GM21447 (cell line): ENCODE data around the gene SHOC2.

ENCODE experiments used
- ATAC-seq: cut with Tn5 transposase; IDR thresholded peaks from one replicate; pipeline ENCODE4 v1.9.1; 2021; ENCODE audit not compliant: unreplicated experiment

The SHOC2 gene

DNA sequence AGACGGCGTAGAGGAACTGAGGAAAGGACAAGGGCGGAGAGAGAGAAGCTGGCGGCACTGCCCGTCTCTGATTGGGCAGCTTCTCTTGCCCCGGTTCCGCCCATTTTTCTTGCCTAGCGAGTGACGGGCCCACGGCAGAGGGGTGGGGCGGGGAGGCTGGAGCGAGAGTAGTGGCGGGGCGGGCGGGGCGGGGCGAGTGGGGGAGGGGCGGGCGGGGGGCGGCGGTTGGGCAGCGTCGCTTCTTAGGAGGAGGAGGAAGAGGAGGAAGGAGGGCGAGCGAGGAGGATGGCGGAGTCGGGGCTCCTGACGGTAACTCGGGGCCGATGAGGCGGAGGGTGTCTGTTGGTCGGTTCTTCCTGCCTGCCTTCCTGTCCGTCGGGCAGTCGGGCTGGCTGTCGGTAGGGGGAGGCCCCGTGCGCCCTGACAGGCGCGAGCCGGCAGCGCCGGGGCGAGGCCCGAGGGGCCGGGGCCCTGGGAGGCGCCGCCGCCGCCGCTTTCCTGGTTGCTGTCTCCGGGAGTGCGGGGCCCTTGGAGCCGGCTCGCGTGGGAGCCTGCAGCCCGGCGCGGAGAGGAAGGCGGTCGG lies at the start of gene SHOC2:
SHOC2 (plus strand) TSS at position 256 of the 583 bp plus-strand sequence. CDS start 44,755 bp downstream, outside the sequence.
- peak; percentile 4 for ATAC-seq

DNA sequence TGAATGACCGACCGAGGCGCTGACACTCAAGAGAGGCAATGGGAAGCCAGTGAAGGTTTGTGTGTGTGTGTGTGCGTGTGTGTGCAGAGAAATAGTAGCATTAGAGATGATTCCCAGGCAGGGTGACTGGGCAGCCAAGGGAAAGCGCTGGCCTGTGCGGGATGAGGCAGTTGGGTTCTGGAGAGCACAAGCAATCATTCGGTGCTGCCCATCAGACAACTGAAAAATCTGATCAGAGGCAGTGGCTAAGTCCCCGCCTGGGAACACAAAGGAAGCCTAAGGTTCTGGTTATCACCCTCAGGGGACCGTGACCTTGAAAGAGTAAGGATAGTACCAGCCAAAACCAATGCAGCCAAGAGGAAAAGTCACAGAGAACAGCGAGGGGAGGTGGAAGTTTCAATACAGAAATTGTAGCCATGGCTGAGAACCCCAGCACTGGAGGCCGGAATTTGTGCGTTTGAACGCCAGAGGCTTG lies 48.5 kb upstream of the SHOC2 start:
- ATAC-seq: no peak

- peak; percentile 68 for ATAC-seq
These were observed 47.9 kb upstream of the SHOC2 start, which contains the start of gene PDCD4 for GRCh38 chr10:110871298-110872084. TSS of gene PDCD4 (plus strand) at chr10:110871928. CDS start at chr10:110876028, 4,100 bp downstream.

DNA sequence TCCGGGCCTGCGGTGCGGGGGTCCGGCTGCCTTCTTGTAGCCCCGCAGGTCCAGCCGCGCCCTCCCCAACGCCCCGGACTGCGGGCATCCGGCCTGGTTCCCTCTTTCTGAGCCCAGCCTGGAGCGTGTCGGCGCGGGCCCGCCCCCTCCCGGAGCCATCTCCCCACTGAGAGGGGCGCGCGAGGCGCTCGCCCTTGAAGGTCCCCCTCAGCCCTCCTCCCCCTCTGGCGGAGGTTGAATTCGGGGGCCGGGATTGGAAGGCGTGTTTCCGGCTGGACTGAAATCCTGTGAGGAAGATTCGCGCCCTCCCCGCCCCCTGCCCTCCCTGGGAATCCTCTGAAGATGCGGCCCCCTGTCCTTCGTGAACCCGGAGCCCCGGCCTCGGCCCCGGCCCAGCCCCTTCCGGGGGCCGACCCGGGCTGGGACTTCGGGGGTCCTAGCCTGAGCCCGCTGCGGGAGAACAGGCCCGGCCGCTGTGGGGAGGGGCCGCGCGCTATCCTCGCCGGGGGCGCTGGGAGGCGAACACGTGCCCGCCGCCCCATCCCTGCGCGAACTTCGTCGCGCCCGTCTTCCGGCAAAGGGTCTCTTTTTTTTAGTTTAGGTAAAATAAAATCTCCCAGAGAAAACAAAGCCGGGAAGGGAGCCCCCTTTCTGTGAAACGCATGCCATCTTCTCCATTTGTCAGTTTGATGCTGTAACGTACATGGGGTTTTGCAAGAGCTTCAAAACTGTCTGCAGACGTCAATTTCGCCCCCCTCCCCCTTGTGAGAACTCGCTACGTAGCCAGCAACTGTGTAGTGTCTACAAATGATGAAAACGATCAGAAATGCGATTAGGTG lies 47.0 kb upstream of the SHOC2 start:
- ATAC-seq: peak; percentile 44

DNA sequence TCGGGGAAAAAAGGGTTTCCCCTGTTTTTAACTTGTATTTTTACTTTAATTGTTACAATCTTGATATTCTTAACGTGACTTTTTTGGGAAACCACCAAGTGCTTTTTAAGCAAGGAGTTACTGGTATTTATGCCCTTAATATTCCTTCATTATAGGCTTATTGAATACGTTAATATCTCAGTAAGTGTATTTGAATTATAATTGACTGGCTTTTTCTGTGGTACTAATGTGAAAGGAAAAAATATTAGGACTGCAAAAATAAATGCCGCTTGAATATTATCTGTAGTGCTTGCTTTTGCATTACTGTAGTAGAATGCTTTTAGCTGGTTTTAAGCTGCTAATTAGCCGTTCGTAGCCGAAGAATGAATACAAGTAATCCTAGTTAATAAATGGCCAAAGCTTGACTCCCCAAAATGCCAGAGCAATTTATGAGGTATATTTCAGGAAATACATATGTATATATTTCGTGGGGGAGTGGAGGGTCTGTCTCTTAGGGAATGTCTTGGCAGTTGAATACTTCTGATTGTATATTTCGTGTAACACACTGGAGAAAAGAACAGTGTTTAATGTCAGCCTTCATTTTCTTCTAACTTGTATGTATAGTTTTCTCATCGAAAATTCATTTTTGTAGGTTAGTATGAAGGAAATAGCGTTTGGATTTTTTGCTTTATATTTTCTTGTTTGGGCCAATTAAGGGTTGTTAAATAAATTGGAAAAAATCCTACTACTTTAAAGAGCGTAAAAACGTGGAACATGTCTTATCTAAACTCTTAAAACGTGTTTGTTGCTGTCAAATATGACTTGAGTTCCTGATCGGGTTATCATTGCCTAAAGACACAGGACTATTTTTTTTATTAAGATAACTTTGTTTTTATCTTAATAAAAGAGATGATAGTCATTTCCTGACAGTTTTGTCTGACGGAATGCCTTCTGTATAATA lies 46.1 kb upstream of the SHOC2 start:
- no peak for ATAC-seq

DNA sequence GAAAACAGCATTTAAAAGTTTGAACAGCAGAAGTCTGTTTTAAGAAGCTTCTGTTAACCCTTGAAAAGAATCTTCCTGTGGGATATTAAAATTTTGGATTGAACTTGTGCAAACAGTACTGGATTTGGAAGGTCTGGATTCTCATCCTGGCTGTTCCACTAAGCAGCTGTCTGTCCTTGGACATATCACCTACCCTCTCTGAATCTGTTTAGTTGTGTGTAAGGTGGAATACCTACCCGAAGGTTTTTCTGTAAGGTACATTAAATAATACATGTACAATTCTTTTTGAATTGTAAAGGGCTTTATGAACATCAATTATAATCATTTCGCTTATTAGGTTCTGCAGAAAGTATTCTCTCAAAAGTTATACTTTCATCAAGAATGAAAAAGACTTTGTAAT lies 45.5 kb upstream of the SHOC2 start:
- ATAC-seq: no peak

DNA sequence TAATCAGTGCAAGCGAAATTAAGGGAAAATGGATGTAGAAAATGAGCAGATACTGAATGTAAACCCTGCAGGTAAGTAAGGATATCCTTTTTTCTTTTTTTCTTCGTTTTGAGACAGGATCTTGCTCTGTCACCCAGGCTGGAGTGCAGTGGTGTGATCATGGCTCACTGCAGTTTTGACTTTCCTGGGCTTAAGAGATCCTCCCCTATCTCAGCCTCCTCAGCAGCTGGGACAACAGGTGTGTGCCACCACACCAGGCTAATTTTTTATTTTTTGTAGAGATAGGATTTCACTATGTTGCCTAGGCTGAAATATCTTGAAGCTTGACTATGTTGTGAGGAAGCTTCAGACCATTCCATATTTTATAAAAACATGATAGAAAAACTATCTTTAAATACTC lies 43.4 kb upstream of the SHOC2 start:
- ATAC-seq: no peak

GRCh38 chr10:110876788-110877187 lies 42.6 kb upstream of the SHOC2 start:
- no peak for ATAC-seq

GRCh38 chr10:110880012-110880411 lies 39.4 kb upstream of the SHOC2 start:
- no peak for ATAC-seq

DNA sequence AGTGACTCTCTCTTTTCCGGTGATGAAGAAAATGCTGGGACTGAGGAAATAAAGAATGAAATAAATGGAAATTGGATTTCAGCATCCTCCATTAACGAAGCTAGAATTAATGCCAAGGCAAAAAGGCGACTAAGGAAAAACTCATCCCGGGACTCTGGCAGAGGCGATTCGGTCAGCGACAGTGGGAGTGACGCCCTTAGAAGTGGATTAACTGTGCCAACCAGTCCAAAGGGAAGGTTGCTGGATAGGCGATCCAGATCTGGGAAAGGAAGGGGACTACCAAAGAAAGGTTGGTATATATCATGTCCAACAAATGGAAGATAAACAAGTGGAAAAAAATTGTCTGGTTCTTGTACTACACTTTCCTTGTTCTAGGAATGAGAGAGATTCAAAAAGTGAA lies 38.2 kb upstream of the SHOC2 start:
- ATAC-seq: no peak

GRCh38 chr10:110881905-110882304 lies 37.5 kb upstream of the SHOC2 start:
- ATAC-seq: no peak

GRCh38 chr10:110883924-110884323 lies 35.5 kb upstream of the SHOC2 start:
- ATAC-seq: no peak

DNA sequence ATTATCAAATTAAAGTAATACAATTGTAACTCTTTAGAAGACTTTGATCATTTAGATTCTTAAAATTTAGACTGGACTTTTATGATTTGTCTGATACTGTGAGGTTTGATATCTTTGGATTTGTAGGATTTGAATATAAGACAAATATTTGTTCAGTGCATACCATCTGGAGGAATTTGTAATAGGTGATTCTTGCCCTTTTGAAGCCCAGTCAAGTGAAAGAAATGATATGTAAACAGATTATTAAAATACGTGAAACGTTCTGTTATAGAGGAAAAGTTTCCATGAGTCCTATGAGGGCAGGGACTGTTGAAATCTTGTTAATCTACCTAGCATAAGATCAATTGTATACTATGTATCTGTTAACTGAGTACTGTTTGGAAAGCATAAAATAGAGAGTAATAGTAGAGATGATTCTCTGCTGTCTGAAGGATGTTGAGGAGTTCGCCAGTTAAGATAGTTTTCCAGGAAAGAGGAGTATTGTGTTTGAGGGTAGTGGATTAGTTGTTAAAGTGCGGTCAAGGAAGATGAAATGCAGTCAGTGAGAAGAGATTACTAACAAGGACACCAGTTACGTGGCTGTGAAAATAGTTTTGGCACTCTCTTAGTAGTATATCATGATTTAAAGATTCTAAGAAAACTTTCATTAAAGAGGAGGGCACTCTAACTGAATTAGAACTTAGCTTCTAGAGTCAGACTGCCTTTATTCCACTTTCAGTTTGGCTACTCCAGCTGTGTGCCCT lies 33.3 kb upstream of the SHOC2 start:
- no peak for ATAC-seq

DNA sequence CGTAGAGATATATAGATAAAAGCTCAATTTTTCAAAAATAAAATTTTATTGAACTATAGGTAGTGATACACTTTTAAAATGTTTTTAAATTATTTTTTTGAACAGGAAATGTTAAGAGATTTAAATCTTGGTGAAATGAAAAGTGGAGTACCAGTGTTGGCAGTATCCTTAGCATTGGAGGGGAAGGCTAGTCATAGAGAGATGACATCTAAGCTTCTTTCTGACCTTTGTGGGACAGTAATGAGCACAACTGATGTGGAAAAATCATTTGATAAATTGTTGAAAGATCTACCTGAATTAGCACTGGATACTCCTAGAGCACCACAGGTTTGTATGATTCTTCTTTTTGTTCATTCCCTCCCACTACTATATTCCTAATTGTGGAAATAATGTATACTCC lies 31.8 kb upstream of the SHOC2 start:
- no peak for ATAC-seq

GRCh38 chr10:110892602-110893288 lies 26.7 kb upstream of the SHOC2 start:
- no peak for ATAC-seq

- peak; percentile 90 for ATAC-seq
These were observed 25.7 kb upstream of the SHOC2 start for GRCh38 chr10:110893559-110894179.

- ATAC-seq: no peak
These were observed 22.2 kb upstream of the SHOC2 start for GRCh38 chr10:110897184-110897583.

GRCh38 chr10:110898391-110898790 lies 21.0 kb upstream of the SHOC2 start:
- ATAC-seq: no peak

- no peak for ATAC-seq
These were observed 18.4 kb upstream of the SHOC2 start for GRCh38 chr10:110900983-110901382.
